SK-N-SH (cell line): ENCODE measurements around the gene USP12. TPM values are rescaled to one million over a fixed set of nuclear protein-coding genes. Genes with fewer than 3 reads are reported as not detected.

Source experiments
- CTCF ChIA-PET: fragments of 300-600, 350-600 bp; formaldehyde crosslinking; extraction: SDS; loops from one replicate; lab custom pipeline; 2021; lab: Yijun Ruan, JAX
- POLR2A ChIA-PET: fragments of 350-600 bp; sonication (Branson Sonifier 250); formaldehyde crosslinking; extraction: SDS; loops from one replicate; lab custom pipeline; 2020; ENCODE audit warnings: antibody characterized with exemption, inconsistent platforms; lab: Yijun Ruan, JAX
- DNase-seq: peaks from one replicate; pipeline ENCODE4 v3.0.0; 2012
- H2AFZ ChIP-seq: fragments of 200-600 bp; sonication (generic); 2 replicates; pipeline ENCODE4 v1.8.1; 2016; ENCODE audit warnings: antibody characterized with exemption, mild to moderate bottlenecking, low read depth
- H3F3A ChIP-seq: fragments of 200-600 bp; sonication (generic); replicated peaks from 2 replicates; pipeline ENCODE3; 2016; ENCODE audit warnings: antibody characterized with exemption, mild to moderate bottlenecking; ENCODE audit not compliant: insufficient read depth
- H3K27ac ChIP-seq, 2 experiments: fragments of 200-500 bp in 1 of 2; fragments of 200-600 bp in 1 of 2; sonication (Bioruptor generic) in 1 of 2; sonication (generic), shearing (Covaris generic) in 1 of 2; 2 replicates each; pipeline versions ENCODE4 v1.5.1 to v1.6.1; 2014 to 2016; ENCODE audit warnings: low read depth in 2 of 2, inconsistent platforms in 1 of 2, low read length in 1 of 2, mild to moderate bottlenecking in 1 of 2, mixed read lengths in 1 of 2
- H3K27me3 ChIP-seq: fragments of 200-600 bp; sonication (generic), shearing (Covaris generic); 2 replicates; pipeline ENCODE4 v1.6.1; 2016; ENCODE audit warnings: mixed run types; ENCODE audit not compliant: insufficient read depth
- H3K36me3 ChIP-seq, 2 experiments: fragments of 200-500 bp in 1 of 2; fragments of 200-600 bp in 1 of 2; sonication (Bioruptor generic) in 1 of 2; sonication (generic) in 1 of 2; replicated peaks in 1 of 2; 2 replicates each; pipeline versions ENCODE3 to v1.5.1; 2014 to 2016; ENCODE audit warnings: low read length in 1 of 2, mild to moderate bottlenecking in 1 of 2; ENCODE audit not compliant: insufficient read depth in 2 of 2, control insufficient read depth in 1 of 2
- H3K4me1 ChIP-seq, 2 experiments: fragments of 200-500 bp in 1 of 2; fragments of 200-600 bp in 1 of 2; sonication (Bioruptor generic) in 1 of 2; sonication (generic), shearing (Covaris generic) in 1 of 2; 2 replicates each; pipeline versions ENCODE4 v1.5.1 to v1.6.1; 2014 to 2016; ENCODE audit warnings: low read depth in 1 of 2, low read length in 1 of 2, mixed run types in 1 of 2; ENCODE audit not compliant: insufficient read depth in 2 of 2, control insufficient read depth in 1 of 2
- H3K4me2 ChIP-seq: fragments of 200-600 bp; sonication (generic), shearing (Covaris generic); 2 replicates; pipeline ENCODE4 v1.6.1; 2017; ENCODE audit warnings: mixed run types
- H3K4me3 ChIP-seq, 2 experiments: fragments of 200-500 bp in 1 of 2; fragments of 200-600 bp in 1 of 2; sonication (Bioruptor generic) in 1 of 2; sonication (generic), shearing (Covaris generic) in 1 of 2; 2 replicates each; pipeline versions ENCODE4 v1.5.1 to v1.8.1; 2014 to 2016; ENCODE audit warnings: low read depth in 2 of 2, inconsistent platforms in 1 of 2, low read length in 1 of 2, mild to moderate bottlenecking in 1 of 2, mixed read lengths in 1 of 2, moderate library complexity in 1 of 2
- H3K79me2 ChIP-seq: fragments of 200-600 bp; sonication (generic); 2 replicates; pipeline ENCODE4 v1.8.1; 2017; ENCODE audit warnings: mild to moderate bottlenecking; ENCODE audit not compliant: insufficient read depth
- H3K9ac ChIP-seq: fragments of 200-600 bp; sonication (generic); 2 replicates; pipeline ENCODE4 v1.6.1; 2017; ENCODE audit warnings: mixed run types
- H3K9me2 ChIP-seq: fragments of 200-600 bp; sonication (generic); 2 replicates; pipeline ENCODE4 v1.6.1; 2017; ENCODE audit warnings: mixed run types
- H3K9me3 ChIP-seq: fragments of 200-600 bp; sonication (generic); 2 replicates; pipeline ENCODE4 v1.6.1; 2017; ENCODE audit warnings: mixed run types, mild to moderate bottlenecking, moderate library complexity
- H4K20me1 ChIP-seq: fragments of 200-600 bp; sonication (generic); 2 replicates; pipeline ENCODE4 v1.6.1; 2017; ENCODE audit warnings: mild to moderate bottlenecking, mixed run types; ENCODE audit not compliant: insufficient read depth
- ELF1 ChIP-seq: IDR thresholded peaks from 2 replicates; pipeline ENCODE4 v1.4.0; 2012
- FOSL2 ChIP-seq: IDR thresholded peaks from 2 replicates; pipeline ENCODE4 v1.4.0; 2012; ENCODE audit warnings: low read depth, mild to moderate bottlenecking, moderate library complexity, borderline replicate concordance
- FOXJ3 ChIP-seq: sonication (generic); formaldehyde crosslinking; IDR thresholded peaks from 2 replicates; pipeline ENCODE4 v1.5.1; 2020; ENCODE audit warnings: mild to moderate bottlenecking, missing genetic modification reagents
- GABPA ChIP-seq: IDR thresholded peaks from 2 replicates; pipeline ENCODE4 v1.4.0; 2012; ENCODE audit warnings: low read depth, mild to moderate bottlenecking
- GATA2 ChIP-seq: sonication (generic); formaldehyde crosslinking; IDR thresholded peaks from 2 replicates; pipeline ENCODE4 v1.5.0; 2020; ENCODE audit warnings: mild to moderate bottlenecking, missing genetic modification reagents
- JUND ChIP-seq: IDR thresholded peaks from 2 replicates; pipeline ENCODE4 v1.4.0; 2012
- NFIC ChIP-seq: IDR thresholded peaks from 2 replicates; pipeline ENCODE4 v1.4.0; 2012; ENCODE audit warnings: borderline replicate concordance
- SIN3A ChIP-seq: IDR thresholded peaks from 2 replicates; pipeline ENCODE4 v1.6.1; 2012; ENCODE audit warnings: low read depth, mild to moderate bottlenecking, low read length, moderate library complexity, borderline replicate concordance
- TCF12 ChIP-seq: IDR thresholded peaks from 2 replicates; pipeline ENCODE4 v1.4.0; 2012
- TEAD4 ChIP-seq: IDR thresholded peaks from 2 replicates; pipeline ENCODE4 v1.4.0; 2012; ENCODE audit warnings: mild to moderate bottlenecking, borderline replicate concordance; ENCODE audit not compliant: insufficient read depth
- YY1 ChIP-seq: IDR thresholded peaks from 2 replicates; pipeline ENCODE4 v1.4.0; 2012; ENCODE audit warnings: low read depth, mild to moderate bottlenecking
- WGBS: methylation state at CpG from one replicate; pipeline ENCODE4 v1.1.6; 2017; ENCODE audit warnings: low lambda C conversion rate; 5-methylcytosine and 5-hydroxymethylcytosine counted together
- polyA plus RNA-seq, 3 experiments: library from polyadenylated mRNA; depleted of rRNA; stranded (reverse); fragments of >200 nt; gene quantifications; 2 replicates each; pipeline ENCODE4 v1.2.3, GENCODE V29; 2012
- TF ChIP-seq, protein P1 (sequence below): IDR thresholded peaks from 2 replicates; pipeline ENCODE4; 2012
- TF ChIP-seq, protein P2 (sequence below): fragments of 150-350 bp; IDR thresholded peaks from 2 replicates; pipeline ENCODE4 v1.6.1; 2017; ENCODE audit warnings: antibody characterized with exemption, low read length, low read depth, borderline replicate concordance
- TF ChIP-seq, protein P3 (sequence below): IDR thresholded peaks from 2 replicates; pipeline ENCODE4 v1.6.1; 2012; ENCODE audit warnings: mild to moderate bottlenecking, low read depth, low read length, moderate library complexity
- TF ChIP-seq, protein P4 (sequence below): IDR thresholded peaks from 2 replicates; pipeline ENCODE4 v1.4.0; 2012; ENCODE audit warnings: low read depth, borderline replicate concordance
- TF ChIP-seq, protein P5 (sequence below): IDR thresholded peaks from 2 replicates; pipeline ENCODE4 v1.4.0; 2012; ENCODE audit warnings: low read depth

USP12 gene
- polyA plus RNA-seq, 1 of the 3 experiments (the other 2 are of a cell fraction): 5.0 TPM

DNA sequence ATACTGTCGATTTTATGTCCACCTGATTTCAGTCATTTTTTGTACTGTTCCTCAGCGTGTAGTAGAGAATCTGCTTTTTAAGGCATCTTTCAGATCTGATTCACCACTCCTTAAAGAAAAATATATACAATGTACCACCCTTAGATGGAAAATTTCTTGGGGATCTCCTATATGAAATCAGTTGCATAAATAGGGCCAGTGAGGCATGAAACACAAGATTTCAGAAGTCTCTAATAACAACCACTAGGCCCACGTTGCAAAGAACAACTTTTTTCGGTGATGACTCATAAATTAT lies 1.4 kb downstream of the USP12 start:
- CTCF ChIA-PET: interaction anchor here (0.6 to 1.4 kb wide), 9 partner anchors 81 to 223 kb away, joined by 3 to 4 read pairs (median 3); partner anchors contain the start of genes RASL11A and RPL21

DNA sequence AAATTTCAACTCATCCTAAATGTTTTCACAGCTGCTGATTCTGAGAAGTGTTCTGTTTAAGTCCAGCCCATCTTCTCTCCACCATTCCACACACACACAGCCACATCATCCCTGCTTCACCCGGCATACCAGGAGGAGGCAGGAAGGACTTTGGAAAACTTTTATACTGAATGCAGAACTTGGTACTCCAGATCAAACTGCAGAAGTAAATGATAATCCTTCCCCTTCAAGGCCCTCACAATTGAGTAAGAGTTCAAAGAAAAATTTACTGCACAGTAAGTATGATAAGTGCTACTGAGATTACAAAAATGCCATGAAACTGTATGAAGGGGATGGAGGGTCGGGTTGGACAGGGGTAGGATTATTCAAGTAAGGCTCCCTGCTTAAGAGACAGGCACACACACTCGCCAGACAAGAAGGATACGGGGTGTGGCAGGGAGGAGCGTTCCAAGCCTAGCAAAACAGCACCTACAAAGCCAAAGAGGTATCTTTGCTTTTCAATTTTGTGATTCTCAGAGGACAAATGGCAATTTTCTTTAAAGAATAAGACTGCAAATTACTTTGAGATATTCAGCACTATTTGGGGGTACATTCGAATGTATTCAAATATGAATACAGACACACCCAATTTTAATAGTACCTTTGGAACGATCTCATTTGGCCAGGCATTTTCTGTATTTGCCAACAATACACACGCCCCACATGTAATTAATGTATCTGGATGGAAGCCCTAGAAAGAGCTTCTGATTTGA lies 2.5 kb downstream of the USP12 start:
- Histone ChIP-seq H3K4me1 (peaks cover 18 to 21% of the 10 kb centered on the region in 2 experiments; a peak in 3 of 4 replicates), H3K4me2 (peak overlapping the region; percentile 97), H3K9ac (no peak overlapping the region), H3K4me3 (no peak overlapping the region; a peak in 1 of 4 replicates), H3K9me3 (no peaks in the 10 kb centered on the region), H3K9me2 (no peaks in the 10 kb centered on the region), H2AFZ (no peak overlapping the region), H3K36me3 (no peaks in the 10 kb centered on the region), H4K20me1 (peaks cover 55% of the 10 kb centered on the region), H3K27me3 (no peaks in the 10 kb centered on the region), H3F3A (peaks cover 14% of the 10 kb centered on the region), H3K27ac (no peak overlapping the region; a peak in 1 of 4 replicates), H3K79me2 (peaks cover 74% of the 10 kb centered on the region)
- DNase-seq: no peak
- ChIA-PET POLR2A (no interaction called here), CTCF (interaction anchor here (0.7 to 1.4 kb wide), 2 partner anchors 115 to 184 kb away, joined by 3 read pairs; no protein-coding TSS in a partner anchor)
- 85% methylated on average over 8 of the region's 8 CpGs for WGBS
- TF ChIP-seq, protein P1, sequence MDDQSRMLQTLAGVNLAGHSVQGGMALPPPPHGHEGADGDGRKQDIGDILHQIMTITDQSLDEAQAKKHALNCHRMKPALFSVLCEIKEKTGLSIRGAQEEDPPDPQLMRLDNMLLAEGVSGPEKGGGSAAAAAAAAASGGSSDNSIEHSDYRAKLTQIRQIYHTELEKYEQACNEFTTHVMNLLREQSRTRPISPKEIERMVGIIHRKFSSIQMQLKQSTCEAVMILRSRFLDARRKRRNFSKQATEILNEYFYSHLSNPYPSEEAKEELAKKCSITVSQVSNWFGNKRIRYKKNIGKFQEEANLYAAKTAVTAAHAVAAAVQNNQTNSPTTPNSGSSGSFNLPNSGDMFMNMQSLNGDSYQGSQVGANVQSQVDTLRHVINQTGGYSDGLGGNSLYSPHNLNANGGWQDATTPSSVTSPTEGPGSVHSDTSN: no peak
- TF ChIP-seq ELF1 (no peak), NFIC (no peak), GABPA (no peak), YY1 (no peak), TCF12 (no peak), FOXJ3 (CRISPR knock-in tag) (no peak), TEAD4 (no peak), GATA2 (no peak), JUND (no peak)
- TF ChIP-seq, protein P2, sequence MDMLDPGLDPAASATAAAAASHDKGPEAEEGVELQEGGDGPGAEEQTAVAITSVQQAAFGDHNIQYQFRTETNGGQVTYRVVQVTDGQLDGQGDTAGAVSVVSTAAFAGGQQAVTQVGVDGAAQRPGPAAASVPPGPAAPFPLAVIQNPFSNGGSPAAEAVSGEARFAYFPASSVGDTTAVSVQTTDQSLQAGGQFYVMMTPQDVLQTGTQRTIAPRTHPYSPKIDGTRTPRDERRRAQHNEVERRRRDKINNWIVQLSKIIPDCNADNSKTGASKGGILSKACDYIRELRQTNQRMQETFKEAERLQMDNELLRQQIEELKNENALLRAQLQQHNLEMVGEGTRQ: no peak
- TF ChIP-seq, protein P3, sequence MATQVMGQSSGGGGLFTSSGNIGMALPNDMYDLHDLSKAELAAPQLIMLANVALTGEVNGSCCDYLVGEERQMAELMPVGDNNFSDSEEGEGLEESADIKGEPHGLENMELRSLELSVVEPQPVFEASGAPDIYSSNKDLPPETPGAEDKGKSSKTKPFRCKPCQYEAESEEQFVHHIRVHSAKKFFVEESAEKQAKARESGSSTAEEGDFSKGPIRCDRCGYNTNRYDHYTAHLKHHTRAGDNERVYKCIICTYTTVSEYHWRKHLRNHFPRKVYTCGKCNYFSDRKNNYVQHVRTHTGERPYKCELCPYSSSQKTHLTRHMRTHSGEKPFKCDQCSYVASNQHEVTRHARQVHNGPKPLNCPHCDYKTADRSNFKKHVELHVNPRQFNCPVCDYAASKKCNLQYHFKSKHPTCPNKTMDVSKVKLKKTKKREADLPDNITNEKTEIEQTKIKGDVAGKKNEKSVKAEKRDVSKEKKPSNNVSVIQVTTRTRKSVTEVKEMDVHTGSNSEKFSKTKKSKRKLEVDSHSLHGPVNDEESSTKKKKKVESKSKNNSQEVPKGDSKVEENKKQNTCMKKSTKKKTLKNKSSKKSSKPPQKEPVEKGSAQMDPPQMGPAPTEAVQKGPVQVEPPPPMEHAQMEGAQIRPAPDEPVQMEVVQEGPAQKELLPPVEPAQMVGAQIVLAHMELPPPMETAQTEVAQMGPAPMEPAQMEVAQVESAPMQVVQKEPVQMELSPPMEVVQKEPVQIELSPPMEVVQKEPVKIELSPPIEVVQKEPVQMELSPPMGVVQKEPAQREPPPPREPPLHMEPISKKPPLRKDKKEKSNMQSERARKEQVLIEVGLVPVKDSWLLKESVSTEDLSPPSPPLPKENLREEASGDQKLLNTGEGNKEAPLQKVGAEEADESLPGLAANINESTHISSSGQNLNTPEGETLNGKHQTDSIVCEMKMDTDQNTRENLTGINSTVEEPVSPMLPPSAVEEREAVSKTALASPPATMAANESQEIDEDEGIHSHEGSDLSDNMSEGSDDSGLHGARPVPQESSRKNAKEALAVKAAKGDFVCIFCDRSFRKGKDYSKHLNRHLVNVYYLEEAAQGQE: no peak
- TF ChIP-seq, protein P4, sequence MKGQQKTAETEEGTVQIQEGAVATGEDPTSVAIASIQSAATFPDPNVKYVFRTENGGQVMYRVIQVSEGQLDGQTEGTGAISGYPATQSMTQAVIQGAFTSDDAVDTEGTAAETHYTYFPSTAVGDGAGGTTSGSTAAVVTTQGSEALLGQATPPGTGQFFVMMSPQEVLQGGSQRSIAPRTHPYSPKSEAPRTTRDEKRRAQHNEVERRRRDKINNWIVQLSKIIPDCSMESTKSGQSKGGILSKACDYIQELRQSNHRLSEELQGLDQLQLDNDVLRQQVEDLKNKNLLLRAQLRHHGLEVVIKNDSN: no peak

More for the DNA sequence above, 1.4 kb downstream of the USP12 start:
- Histone ChIP-seq H3K27me3 (no peaks in the 10 kb centered on the region), H3K36me3 (no peaks in the 10 kb centered on the region), H3K27ac (peak overlapping the region; percentile 75 to 78), H2AFZ (no peak overlapping the region), H3K9ac (peak overlapping the region; percentile 79; the same call in 1 of the 2 replicates), H3K79me2 (peaks cover 63% of the 10 kb centered on the region), H3K9me3 (no peaks in the 10 kb centered on the region), H4K20me1 (peaks cover 46% of the 10 kb centered on the region), H3K4me2 (peak overlapping the region; percentile 97), H3K4me1 (peaks cover 18 to 21% of the 10 kb centered on the region in 2 experiments; a peak in 3 of 4 replicates), H3K9me2 (no peaks in the 10 kb centered on the region), H3K4me3 (peak overlapping the region; percentile 67 to 75), H3F3A (peaks cover 14% of the 10 kb centered on the region)
- no peak for DNase-seq
- WGBS: 27% methylated on average over 4 of the region's 4 CpGs
- TF ChIP-seq SIN3A (no peak), YY1 (no peak), JUND (0 out of 2 replicates have a peak, but pooled peaks have one; percentile 34), FOSL2 (peak; percentile 51; the same call in 1 of the 2 replicates)
- TF ChIP-seq, protein P4: no peak
- TF ChIP-seq, protein P2: no peak
- TF ChIP-seq, protein P5, sequence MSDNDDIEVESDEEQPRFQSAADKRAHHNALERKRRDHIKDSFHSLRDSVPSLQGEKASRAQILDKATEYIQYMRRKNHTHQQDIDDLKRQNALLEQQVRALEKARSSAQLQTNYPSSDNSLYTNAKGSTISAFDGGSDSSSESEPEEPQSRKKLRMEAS: peak; percentile 44; the same call in 1 of the 2 replicates
- POLR2A ChIA-PET: no interaction called here
